Measurements from ENCODE around the gene CLMP.

Gene CLMP

DNA sequence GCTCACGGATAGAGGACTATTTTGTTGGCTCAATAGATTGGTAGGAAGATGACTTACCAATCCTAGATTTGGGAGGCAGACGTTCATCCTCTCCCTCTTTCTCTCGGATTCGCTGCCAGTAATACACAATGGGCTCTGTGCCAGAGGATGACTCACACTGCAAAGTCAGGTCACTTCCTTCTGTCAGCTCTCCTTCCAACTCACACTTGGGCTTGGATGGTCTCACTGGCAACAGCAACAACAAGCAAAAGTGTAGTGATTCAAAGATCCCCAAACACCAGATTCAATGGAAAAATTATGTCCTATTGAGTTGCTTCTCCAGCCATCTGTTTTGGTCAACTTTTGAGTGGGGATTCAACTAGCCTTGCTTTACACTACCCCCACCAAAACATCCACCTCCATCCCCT is 111.4 kb downstream of the CLMP start:
- TF ChIP-seq, protein P1, sequence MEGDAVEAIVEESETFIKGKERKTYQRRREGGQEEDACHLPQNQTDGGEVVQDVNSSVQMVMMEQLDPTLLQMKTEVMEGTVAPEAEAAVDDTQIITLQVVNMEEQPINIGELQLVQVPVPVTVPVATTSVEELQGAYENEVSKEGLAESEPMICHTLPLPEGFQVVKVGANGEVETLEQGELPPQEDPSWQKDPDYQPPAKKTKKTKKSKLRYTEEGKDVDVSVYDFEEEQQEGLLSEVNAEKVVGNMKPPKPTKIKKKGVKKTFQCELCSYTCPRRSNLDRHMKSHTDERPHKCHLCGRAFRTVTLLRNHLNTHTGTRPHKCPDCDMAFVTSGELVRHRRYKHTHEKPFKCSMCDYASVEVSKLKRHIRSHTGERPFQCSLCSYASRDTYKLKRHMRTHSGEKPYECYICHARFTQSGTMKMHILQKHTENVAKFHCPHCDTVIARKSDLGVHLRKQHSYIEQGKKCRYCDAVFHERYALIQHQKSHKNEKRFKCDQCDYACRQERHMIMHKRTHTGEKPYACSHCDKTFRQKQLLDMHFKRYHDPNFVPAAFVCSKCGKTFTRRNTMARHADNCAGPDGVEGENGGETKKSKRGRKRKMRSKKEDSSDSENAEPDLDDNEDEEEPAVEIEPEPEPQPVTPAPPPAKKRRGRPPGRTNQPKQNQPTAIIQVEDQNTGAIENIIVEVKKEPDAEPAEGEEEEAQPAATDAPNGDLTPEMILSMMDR (IDR thresholded peaks at IDR 0.05; ENCODE audit: insufficient read depth, low read length, poor library complexity, severe bottlenecking) = no peak
- H3K36me3 ChIP-seq (ENCODE audit: control insufficient read depth, insufficient read depth, low read length) = no peaks in the 10 kb centered on the region
- H3K4me3 ChIP-seq (replicated peaks; ENCODE audit: low read depth, low read length) = no peak overlapping the region
- no peak for DNase-seq (ENCODE audit: extremely low read depth, insufficient read length)
- no peaks in the 10 kb centered on the region for H3K27me3 ChIP-seq (replicated peaks; ENCODE audit: control insufficient read depth, insufficient read depth, low read length)

DNA sequence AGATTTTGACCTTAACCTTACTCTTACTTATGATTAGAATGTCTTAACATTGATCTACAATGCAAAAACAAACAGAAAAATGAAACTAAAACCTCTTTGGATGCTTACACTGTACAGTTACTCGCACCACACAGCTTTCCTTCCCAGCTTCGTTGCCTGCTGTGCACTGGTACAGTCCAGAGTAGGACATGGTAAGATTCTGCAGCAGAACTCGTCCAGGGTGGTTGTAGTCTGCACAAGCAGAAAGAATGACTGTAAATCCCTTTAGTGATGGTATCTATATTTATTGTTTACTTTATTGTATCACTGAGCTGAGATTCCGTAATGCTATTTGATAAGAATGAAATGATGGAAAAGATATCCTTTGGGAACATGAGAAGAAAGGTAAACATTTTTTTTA is 112.1 kb downstream of the CLMP start:
- no peak for DNase-seq (ENCODE audit: extremely low read depth, insufficient read length)
- TF ChIP-seq, protein P1 (IDR thresholded peaks at IDR 0.05; ENCODE audit: insufficient read depth, low read length, poor library complexity, severe bottlenecking) = no peak
- Histone ChIP-seq H3K4me3 (replicated peaks; ENCODE audit: low read depth, low read length) (no peak overlapping the region), H3K27me3 (replicated peaks; ENCODE audit: control insufficient read depth, insufficient read depth, low read length) (no peaks in the 10 kb centered on the region), H3K36me3 (ENCODE audit: control insufficient read depth, insufficient read depth, low read length) (no peaks in the 10 kb centered on the region)

DNA sequence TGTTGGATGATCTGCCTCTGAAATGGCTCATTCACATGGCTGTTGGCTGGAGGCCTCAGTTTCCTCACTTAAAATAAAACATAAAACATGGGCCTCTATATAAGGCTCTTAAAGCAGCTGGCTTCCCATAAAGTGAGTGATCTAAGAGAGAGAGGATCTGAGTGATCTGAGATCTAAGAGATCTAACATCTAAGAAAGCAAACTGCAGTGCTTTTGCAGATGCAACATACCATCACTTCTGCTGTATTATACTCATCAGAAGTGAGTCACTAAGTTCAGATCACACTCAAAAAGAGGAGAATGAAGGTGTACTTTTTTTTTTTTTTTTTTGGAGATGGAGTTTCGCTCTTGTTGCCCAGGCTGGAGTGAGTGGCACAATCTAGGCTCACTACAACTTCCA is 115.0 kb downstream of the CLMP start:
- TF ChIP-seq, protein P1 (IDR thresholded peaks at IDR 0.05; ENCODE audit: insufficient read depth, low read length, poor library complexity, severe bottlenecking) = no peak
- Histone ChIP-seq H3K27me3 (replicated peaks; ENCODE audit: control insufficient read depth, insufficient read depth, low read length) (no peaks in the 10 kb centered on the region), H3K36me3 (ENCODE audit: control insufficient read depth, insufficient read depth, low read length) (no peaks in the 10 kb centered on the region), H3K4me3 (replicated peaks; ENCODE audit: low read depth, low read length) (no peak overlapping the region)
- DNase-seq (ENCODE audit: extremely low read depth, insufficient read length) = no peak

DNA sequence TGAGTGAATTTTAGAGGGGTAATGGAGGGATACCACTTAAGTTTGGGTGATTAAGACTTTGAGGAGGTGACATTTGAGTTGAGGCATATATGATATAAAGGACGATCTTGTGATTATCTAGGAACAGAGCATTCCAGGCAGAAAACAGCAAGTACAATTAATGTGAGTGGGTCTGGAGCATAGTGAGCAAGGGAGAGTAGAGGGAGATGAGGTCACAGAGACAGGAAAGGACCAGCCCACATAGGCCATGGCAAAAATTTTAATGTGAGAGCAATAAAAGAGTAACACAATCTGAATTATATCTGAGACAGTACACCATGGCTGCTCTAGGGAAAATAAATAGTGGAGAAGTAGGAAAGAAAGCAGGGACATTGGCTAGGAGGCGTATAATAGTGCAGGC is 118.6 kb downstream of the CLMP start:
- DNase-seq (ENCODE audit: extremely low read depth, insufficient read length) = no peak
- H3K4me3 ChIP-seq (replicated peaks; ENCODE audit: low read depth, low read length) = no peak overlapping the region
- TF ChIP-seq, protein P1 (IDR thresholded peaks at IDR 0.05; ENCODE audit: insufficient read depth, low read length, poor library complexity, severe bottlenecking) = no peak
- H3K27me3 ChIP-seq (replicated peaks; ENCODE audit: control insufficient read depth, insufficient read depth, low read length) = no peaks in the 10 kb centered on the region
- H3K36me3 ChIP-seq (ENCODE audit: control insufficient read depth, insufficient read depth, low read length) = no peaks in the 10 kb centered on the region

DNA sequence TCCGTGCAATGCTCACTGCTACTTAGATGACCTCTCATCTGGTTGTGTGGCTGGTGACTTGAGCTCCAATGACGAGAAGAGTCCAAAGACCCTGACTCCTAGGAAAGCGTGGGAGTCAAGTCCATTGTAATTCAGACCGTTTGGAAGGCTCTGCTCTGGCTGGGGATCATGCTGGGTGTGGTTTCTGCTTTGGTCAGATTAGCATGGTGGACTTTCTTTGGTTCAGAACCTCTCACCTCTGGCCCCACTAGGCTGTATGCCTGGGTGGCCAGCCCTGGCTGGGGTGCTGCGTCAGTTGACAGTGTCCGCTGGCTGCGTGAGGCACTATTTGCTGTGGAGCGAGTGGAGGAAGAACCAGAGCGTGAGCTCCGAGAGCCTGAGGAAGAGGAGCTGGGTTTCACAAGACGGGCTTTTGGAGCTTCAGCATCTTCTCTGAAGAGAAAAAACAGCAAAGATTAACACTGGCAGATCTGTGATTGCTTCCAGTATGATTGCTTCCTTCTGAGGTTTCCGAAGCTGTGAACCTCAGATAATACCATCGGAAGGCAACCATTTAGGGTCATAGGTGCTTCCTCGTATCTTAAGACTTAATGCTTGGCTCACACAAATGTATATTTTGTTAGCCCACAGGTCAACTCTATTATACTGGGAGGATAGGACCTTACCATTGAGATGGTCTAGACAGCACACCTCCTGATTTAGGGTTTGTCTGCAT is 121.5 kb downstream of the CLMP start:
- DNase-seq (ENCODE audit: extremely low read depth, insufficient read length) = no peak
- TF ChIP-seq, protein P1 (IDR thresholded peaks at IDR 0.05; ENCODE audit: insufficient read depth, low read length, poor library complexity, severe bottlenecking) = no peak
- no peaks in the 10 kb centered on the region for H3K27me3 ChIP-seq (replicated peaks; ENCODE audit: control insufficient read depth, insufficient read depth, low read length)
- no peak overlapping the region for H3K4me3 ChIP-seq (replicated peaks; ENCODE audit: low read depth, low read length)
- no peaks in the 10 kb centered on the region for H3K36me3 ChIP-seq (ENCODE audit: control insufficient read depth, insufficient read depth, low read length)

DNA sequence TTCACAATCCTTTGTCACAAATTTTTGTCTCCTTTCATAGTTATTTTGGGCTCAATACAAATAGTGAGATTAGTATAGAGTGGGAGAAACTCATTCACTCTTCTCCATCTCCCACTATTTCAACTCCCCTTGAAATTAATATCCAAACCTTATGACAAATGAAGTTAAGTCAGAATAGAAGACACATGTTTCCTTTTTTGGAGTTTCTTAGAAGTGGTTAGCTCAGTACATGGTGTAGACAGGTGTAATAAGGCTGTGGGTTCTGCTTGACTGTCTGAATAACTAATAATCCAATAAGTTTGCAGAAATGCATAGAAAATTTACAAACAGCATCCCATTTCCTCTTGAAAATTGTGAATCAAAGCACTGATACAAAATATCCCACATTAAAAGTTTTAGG is 122.3 kb downstream of the CLMP start:
- Histone ChIP-seq H3K36me3 (ENCODE audit: control insufficient read depth, insufficient read depth, low read length) (no peaks in the 10 kb centered on the region), H3K27me3 (replicated peaks; ENCODE audit: control insufficient read depth, insufficient read depth, low read length) (no peaks in the 10 kb centered on the region), H3K4me3 (replicated peaks; ENCODE audit: low read depth, low read length) (no peak overlapping the region)
- TF ChIP-seq, protein P1 (IDR thresholded peaks at IDR 0.05; ENCODE audit: insufficient read depth, low read length, poor library complexity, severe bottlenecking) = no peak
- DNase-seq (ENCODE audit: extremely low read depth, insufficient read length) = no peak

All from GM06990 (cell line).